Fibroblast of the aortic adventitia (primary cell): ENCODE results near the gene DNAI4. TPM values are rescaled to one million over a fixed set of nuclear protein-coding genes. Genes with fewer than 3 reads are reported as not detected.
"Not testable (repeated sequence)": the region's sequence is repeated elsewhere in the genome, so short reads cannot be mapped to it uniquely, and the experiment has no call there.

Experiments used
- DNase-seq: peaks from one replicate; pipeline ENCODE4 v3.0.0-alpha.2; 2010; ENCODE audit warnings: low read depth
- H3K4me3 ChIP-seq: 2 replicates; pipeline ENCODE4 v1.5.1; 2011; ENCODE audit warnings: low read depth, mild to moderate bottlenecking, control low read depth, low read length, moderate library complexity
- CTCF ChIP-seq: IDR thresholded peaks from 2 replicates; pipeline ENCODE4 v1.5.1; 2011; ENCODE audit warnings: mild to moderate bottlenecking, low read length, control low read depth, inconsistent platforms; ENCODE audit not compliant: insufficient read depth
- total RNA-seq: library from RNA; depleted of rRNA; stranded (reverse); fragments of >200 nt; gene quantifications from 2 replicates; pipeline ENCODE4 v1.2.3, GENCODE V29; 2012; ENCODE audit warnings: low replicate concordance

The DNAI4 gene
- total RNA-seq, 1 donor = 11.4 TPM

- H3K4me3 ChIP-seq = no peak overlapping the region
- DNase-seq = no peak
- TF ChIP-seq CTCF = no peak
Measured at GRCh38 chr1:66919063-66919462, 5.6 kb downstream of the DNAI4 start.

- DNase-seq = no peak
- no peak overlapping the region for H3K4me3 ChIP-seq
- no peak for TF ChIP-seq CTCF
Measured at GRCh38 chr1:66917476-66917875, 7.2 kb downstream of the DNAI4 start.

GRCh38 chr1:66916320-66916719 lies 8.3 kb downstream of the DNAI4 start:
- no peak for TF ChIP-seq CTCF
- peak; percentile 59 for DNase-seq
- no peak overlapping the region for H3K4me3 ChIP-seq

- not testable (repeated sequence) for H3K4me3 ChIP-seq, DNase-seq
Measured at GRCh38 chr1:66915203-66915602, 9.5 kb downstream of the DNAI4 start.

- H3K4me3 ChIP-seq = no peak overlapping the region
- DNase-seq = no peak
- TF ChIP-seq CTCF = no peak
Measured at GRCh38 chr1:66893712-66894111, 30.9 kb downstream of the DNAI4 start.

- no peak for DNase-seq
- no peak for TF ChIP-seq CTCF
- H3K4me3 ChIP-seq = no peak overlapping the region
Measured at GRCh38 chr1:66890621-66891020, 34.0 kb downstream of the DNAI4 start.

- H3K4me3 ChIP-seq = no peak overlapping the region
- no peak for DNase-seq
- no peak for TF ChIP-seq CTCF
Measured at GRCh38 chr1:66889030-66889429, 35.6 kb downstream of the DNAI4 start.

- H3K4me3 ChIP-seq = no peak overlapping the region
- TF ChIP-seq CTCF = no peak
- no peak for DNase-seq
Measured at GRCh38 chr1:66876664-66877063, 48.0 kb downstream of the DNAI4 start.
